Brain microvascular endothelial cell (primary cell): ENCODE results near the gene LRG1.
"Not testable (repeated sequence)": the region's sequence is repeated elsewhere in the genome, so short reads cannot be mapped to it uniquely, and the experiment has no call there.

ENCODE experiments used
- DNase-seq: peaks from one replicate; pipeline ENCODE4 v3.0.0-alpha.2; 2020
- H3K27ac ChIP-seq: fragments of 250-450 bp; sonication (Bioruptor Pico); 2 replicates; pipeline ENCODE4 v1.5.1; 2020; ENCODE audit warnings: mild to moderate bottlenecking, moderate library complexity
- H3K27me3 ChIP-seq: fragments of 250-450 bp; sonication (Bioruptor Pico); replicated peaks from 2 replicates; pipeline ENCODE4 v1.5.1; 2020; ENCODE audit warnings: mild to moderate bottlenecking
- H3K36me3 ChIP-seq: fragments of 250-450 bp; sonication (Bioruptor Pico); replicated peaks from 2 replicates; pipeline ENCODE4 v1.5.1; 2020; ENCODE audit warnings: mild to moderate bottlenecking
- H3K4me3 ChIP-seq: 2 replicates; pipeline ENCODE4 v1.5.1; 2011; ENCODE audit warnings: low read depth, mild to moderate bottlenecking, control low read depth, low read length, moderate library complexity
- in situ Hi-C: cut with HindIII; loops from 2 replicates; pipeline ENCODE4 v1.10.0; 2017; ENCODE audit warnings: low sequenced_read_pairs, low pct_ligation_motif_present
- TF ChIP-seq, protein P1 (sequence below): IDR thresholded peaks from 2 replicates; pipeline ENCODE4 v1.5.1; 2011; ENCODE audit warnings: low read depth, mild to moderate bottlenecking, moderate library complexity, low read length, control low read depth, inconsistent platforms; ENCODE audit errors: missing control alignments

LRG1 gene

DNA sequence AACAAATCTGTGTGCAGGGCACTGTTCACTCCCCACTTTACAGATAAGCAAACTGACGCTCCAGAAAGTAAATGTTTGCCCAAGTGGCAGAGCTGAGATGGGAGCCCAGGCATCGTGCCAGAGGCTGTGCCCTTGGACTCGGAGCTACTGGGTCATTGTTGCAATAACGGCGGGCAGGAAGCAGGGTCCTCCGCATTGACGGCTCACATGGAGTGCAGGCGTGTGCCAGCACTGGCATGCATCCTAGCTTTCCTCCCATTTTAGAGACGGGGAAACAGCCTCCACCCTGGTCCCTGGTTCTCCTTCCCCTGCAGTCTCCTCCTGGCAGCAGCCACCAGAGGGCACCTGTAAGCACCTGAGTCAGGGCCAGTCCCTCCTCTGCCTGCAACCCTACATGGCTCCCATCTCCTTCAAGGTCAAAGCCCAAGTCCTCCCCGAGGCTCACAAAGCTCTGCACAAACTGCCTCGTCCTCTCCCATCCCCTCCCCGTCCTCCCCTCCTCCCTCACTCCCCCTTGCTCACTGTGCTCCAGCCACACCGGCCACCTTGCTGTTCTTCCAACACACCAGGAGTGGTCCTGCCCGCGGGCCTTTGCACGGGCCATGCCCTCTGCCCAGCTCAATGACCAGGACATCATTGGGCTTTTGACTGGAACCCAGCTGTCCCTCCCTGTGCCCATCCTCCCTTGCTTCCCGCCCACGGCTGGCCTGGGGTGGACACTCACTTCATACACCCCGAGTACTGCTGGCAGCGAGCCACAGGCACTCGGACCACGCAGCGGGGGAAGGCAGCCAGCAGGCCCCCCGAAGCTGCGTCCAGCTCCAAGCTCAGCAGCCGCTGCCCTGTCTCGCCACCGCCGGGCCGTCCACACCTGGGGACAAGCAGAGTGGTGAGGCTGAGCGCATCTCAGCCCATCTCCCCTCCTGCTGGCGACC lies 7.7 kb upstream of the LRG1 start:
- DNase-seq = no peak
- Histone ChIP-seq H3K4me3 (no peak overlapping the region), H3K27me3 (no peaks in the 10 kb centered on the region), H3K36me3 (no peaks in the 10 kb centered on the region), H3K27ac (no peak overlapping the region)
- in situ Hi-C loops = no loop called here
- TF ChIP-seq, protein P1, sequence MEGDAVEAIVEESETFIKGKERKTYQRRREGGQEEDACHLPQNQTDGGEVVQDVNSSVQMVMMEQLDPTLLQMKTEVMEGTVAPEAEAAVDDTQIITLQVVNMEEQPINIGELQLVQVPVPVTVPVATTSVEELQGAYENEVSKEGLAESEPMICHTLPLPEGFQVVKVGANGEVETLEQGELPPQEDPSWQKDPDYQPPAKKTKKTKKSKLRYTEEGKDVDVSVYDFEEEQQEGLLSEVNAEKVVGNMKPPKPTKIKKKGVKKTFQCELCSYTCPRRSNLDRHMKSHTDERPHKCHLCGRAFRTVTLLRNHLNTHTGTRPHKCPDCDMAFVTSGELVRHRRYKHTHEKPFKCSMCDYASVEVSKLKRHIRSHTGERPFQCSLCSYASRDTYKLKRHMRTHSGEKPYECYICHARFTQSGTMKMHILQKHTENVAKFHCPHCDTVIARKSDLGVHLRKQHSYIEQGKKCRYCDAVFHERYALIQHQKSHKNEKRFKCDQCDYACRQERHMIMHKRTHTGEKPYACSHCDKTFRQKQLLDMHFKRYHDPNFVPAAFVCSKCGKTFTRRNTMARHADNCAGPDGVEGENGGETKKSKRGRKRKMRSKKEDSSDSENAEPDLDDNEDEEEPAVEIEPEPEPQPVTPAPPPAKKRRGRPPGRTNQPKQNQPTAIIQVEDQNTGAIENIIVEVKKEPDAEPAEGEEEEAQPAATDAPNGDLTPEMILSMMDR = peak; percentile 62

DNA sequence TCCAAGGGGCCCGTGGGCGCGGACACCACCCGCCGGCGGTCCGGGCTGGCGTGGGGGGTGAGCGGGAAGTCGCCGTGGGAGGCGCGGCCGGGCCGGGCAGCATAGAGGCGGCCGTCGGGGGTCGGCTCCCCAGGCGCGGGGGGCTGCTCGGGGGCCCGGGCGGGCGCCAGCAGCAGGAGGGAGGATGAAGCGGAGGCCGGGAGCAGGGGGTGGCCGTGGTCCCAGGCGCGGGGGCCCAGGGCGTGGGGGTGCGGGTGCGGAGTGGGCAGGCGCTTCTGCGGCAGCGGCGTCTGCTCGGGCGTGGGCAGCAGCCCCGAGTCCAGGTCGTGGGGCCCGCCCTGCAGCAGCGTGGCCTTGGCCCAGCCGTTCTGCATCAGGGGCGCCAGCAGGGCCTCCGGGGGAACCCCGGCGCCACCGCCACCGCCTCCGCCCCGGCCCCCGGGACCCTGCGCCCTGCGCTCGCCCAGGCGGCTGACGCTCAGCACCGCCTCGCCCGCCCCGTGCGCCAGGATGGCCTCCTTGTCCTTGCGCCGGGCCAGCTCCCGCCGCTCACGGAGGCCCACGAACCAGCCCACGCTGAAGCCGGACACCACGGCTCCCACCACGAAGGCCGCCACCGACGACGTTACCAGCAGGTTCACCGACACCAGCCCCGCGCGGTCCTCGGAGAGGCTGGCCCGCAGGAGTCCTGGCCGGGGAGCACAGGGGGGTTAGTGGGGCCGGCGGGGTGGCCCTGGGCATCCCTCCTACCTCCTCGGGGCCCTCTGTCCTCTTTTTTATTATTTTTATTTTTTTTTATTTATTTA lies 4.2 kb upstream of the LRG1 start:
- no peak overlapping the region for H3K27ac ChIP-seq
- H3K4me3 ChIP-seq = no peak overlapping the region
- TF ChIP-seq, protein P1 = no peak
- no peaks in the 10 kb centered on the region for H3K27me3 ChIP-seq
- in situ Hi-C loops = no loop called here
- no peaks in the 10 kb centered on the region for H3K36me3 ChIP-seq
- DNase-seq = no peak

DNA sequence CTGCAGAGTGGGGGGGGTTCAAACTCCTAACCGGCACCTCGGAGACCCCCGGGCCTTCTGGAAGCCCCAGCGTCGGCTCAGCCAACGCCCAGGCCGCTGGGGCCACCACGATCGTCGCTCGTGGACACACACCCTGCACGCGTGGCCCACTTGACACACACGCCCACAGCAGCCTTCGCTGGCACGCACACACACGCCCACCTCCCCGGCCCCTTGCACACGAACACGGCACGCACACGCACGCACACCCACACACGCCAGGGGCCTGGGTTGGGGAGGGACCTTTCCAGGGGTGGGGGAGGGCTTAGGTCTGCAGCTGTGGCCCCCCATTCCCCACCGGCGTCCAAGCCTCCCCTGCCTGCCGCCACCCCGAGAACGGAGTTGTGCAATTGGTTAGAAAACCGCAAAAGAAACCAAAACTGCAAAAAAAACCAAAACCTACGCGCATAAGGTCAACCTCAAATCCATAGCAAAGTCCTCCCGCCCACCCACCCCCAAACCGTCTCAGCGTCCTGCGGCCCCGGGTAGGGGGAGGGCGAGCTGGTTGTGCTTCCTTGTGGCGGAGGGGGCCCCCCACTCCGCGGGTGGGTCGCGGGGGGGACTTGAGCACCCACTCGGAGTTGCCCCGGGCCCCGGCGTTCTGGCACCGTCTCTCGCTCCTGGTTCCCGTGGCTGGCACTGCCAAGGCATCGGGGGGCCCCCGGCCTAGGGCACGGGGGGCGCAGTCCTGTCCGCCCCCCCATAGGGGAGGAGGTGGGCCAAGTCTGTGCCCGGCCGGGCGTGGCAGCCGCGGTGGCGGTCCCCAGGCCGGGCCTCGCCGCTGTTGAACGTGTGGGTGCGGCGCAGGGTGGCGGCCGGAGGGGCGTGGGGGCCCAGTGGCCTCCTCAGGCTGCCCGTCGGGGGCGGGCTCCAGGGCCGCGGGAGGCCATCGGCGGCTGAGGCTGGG lies 3.3 kb upstream of the LRG1 start:
- no peaks in the 10 kb centered on the region for H3K36me3 ChIP-seq
- TF ChIP-seq, protein P1 = no peak
- no peak overlapping the region for H3K4me3 ChIP-seq
- in situ Hi-C loops = no loop called here
- H3K27me3 ChIP-seq = no peaks in the 10 kb centered on the region
- no peak for DNase-seq
- H3K27ac ChIP-seq = no peak overlapping the region

DNA sequence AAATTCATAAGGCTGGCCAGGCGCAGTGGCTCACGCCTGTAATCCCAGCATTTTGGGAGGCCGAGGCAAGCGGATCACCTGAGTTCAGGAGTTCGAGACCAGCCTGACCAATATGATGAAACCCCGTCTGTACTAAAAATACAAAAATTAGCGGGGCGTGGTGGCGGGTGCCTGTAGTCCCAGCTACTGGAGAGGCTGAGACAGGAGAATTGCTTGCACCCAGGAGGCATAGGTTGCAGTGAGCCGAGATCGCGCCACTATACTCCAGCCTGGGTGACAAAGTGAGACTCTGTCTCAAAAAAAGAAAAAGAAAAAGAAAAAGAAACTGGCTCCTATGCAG lies 1.9 kb upstream of the LRG1 start:
- in situ Hi-C loops, H3K27me3 ChIP-seq, DNase-seq, H3K4me3 ChIP-seq, H3K27ac ChIP-seq, H3K36me3 ChIP-seq: not testable (repeated sequence)

DNA sequence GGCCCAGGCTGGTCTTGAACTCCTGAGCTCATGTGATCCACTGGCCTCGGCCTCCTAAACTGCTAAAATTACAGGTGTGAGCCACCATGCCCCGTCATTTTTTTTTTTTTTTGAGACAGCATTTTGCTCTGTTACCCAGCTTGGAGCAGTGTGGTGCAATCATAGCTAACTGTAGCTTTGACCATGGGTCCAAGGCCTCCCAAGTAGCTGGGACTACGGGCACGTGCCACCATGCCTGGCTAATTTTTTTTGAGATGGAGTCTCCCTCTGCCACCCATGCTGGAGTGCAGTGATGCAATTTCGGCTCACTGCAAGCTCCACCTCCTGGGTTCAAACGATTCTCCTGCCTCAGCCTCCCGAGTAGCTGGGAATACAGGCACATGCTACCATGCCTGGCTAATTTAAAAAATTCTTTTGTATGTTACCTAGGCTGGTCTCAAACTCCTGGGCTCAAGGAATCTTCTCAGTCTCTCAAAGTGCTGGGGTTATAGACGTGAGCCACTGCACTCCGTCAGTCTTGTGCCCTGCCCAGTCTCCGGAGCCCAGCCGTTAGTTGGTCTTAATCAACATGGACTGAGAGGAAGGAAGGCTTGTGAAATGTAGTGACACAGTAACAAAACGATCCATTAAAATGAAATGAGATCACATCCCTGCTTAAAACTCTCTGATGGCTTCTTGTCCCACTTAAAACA lies 1.4 kb upstream of the LRG1 start:
- TF ChIP-seq, protein P1 = no peak
- in situ Hi-C loops = no loop called here
- Histone ChIP-seq H3K27me3 (no peaks in the 10 kb centered on the region), H3K4me3 (no peak overlapping the region), H3K36me3 (no peaks in the 10 kb centered on the region), H3K27ac (no peak overlapping the region)
- DNase-seq = no peak
